NCI-H774 (cell line): ENCODE measurements around the gene BUB1B.
A peak's percentile ranks its signal among the peaks of the same experiment; 100 is the strongest.

Source experiments
- DNase-seq: peaks from one replicate; lab custom pipeline; 2025; lab: John Stamatoyannopoulos, UW

Gene BUB1B

GRCh38 chr15:40240619-40241221 is 79.9 kb downstream of the BUB1B start:
- DNase-seq: no peak

GRCh38 chr15:40241269-40242212 is 80.7 kb downstream of the BUB1B start:
- no peak for DNase-seq

GRCh38 chr15:40242213-40242599 is 81.3 kb downstream of the BUB1B start:
- no peak for DNase-seq

GRCh38 chr15:40242601-40243000 is 81.7 kb downstream of the BUB1B start:
- DNase-seq: no peak

GRCh38 chr15:40243126-40243810 is 82.4 kb downstream of the BUB1B start:
- DNase-seq: no peak

GRCh38 chr15:40244961-40245523 is 84.2 kb downstream of the BUB1B start:
- no peak for DNase-seq

- DNase-seq: no peak
Observed at GRCh38 chr15:40245666-40246450, 85.0 kb downstream of the BUB1B start.

- DNase-seq: no peak
Observed at GRCh38 chr15:40246496-40247280, 85.8 kb downstream of the BUB1B start.

- DNase-seq: no peak
Observed at GRCh38 chr15:40247406-40247971, 86.6 kb downstream of the BUB1B start.

- no peak for DNase-seq
Observed at GRCh38 chr15:40248006-40248783, 87.3 kb downstream of the BUB1B start.

GRCh38 chr15:40249477-40250303 is 88.8 kb downstream of the BUB1B start:
- DNase-seq: no peak

GRCh38 chr15:40250304-40250656 is 89.4 kb downstream of the BUB1B start:
- DNase-seq: no peak

- no peak for DNase-seq
Observed at GRCh38 chr15:40250771-40251483, 90.1 kb downstream of the BUB1B start.

- DNase-seq: no peak
Observed at GRCh38 chr15:40251486-40252140, 90.7 kb downstream of the BUB1B start.

- DNase-seq: no peak
Observed at GRCh38 chr15:40252141-40252437, 91.2 kb downstream of the BUB1B start.

- DNase-seq: peak; percentile 33
Observed at GRCh38 chr15:40252438-40253166, 91.7 kb downstream of the BUB1B start.

- DNase-seq: no peak
Observed at GRCh38 chr15:40253167-40253790, 92.4 kb downstream of the BUB1B start.
